Inflammatory macrophage treated with lipopolysaccharide for 1 hour (primary cell): ENCODE measurements around the gene MCU.
"Not testable (repeated sequence)": the region's sequence is repeated elsewhere in the genome, so short reads cannot be mapped to it uniquely, and the experiment has no call there.

Experiments used
- DNase-seq, 2 donors: peaks; one replicate each; pipeline ENCODE4 v3.0.0-alpha.2; 2020 to 2022

The MCU gene

DNA sequence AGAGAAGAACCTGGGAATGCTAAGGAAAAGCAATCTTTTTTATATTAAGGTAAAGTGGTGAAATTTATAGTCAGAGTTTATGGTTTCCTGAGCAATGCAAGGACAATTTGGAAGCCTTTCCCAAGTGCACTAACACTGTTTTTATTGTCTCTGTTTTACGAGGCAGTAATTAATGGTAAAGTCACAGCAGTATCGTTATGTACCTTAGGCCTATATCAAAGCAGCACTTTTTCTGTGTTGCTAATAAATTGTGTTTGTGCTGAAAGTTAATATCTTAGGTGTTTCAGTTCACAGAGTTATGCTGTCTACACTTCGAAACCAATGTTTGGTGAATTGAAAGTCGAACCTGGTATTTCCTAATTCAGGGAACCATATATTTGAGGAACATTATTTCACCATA, 220.8 kb downstream of the MCU start:
- no peak for DNase-seq

DNA sequence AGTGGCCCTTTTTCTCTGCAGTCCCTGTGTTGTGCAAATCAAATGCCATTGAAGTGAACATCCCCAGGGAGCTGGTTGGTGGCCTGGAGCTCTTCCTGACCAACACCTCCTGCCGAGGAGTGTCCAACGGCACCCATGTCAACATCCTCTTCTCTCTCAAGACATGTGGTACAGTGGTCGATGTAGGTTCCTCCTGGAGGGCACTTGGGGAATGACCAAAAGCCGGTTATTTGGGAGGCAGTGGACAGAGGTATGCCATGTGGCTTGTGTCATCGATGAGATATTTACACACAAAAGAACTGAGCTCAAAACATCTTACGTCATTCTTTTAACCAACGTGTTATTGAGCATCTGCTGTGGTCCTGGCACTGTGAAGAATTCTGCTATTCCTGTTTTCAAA, 221.3 kb downstream of the MCU start:
- DNase-seq = no peak

- not testable (repeated sequence) for DNase-seq
Measured at GRCh38 chr10:72917201-72917600, 225.3 kb downstream of the MCU start.

- DNase-seq = not testable (repeated sequence)
Measured at GRCh38 chr10:72917803-72918332, 225.9 kb downstream of the MCU start.

DNA sequence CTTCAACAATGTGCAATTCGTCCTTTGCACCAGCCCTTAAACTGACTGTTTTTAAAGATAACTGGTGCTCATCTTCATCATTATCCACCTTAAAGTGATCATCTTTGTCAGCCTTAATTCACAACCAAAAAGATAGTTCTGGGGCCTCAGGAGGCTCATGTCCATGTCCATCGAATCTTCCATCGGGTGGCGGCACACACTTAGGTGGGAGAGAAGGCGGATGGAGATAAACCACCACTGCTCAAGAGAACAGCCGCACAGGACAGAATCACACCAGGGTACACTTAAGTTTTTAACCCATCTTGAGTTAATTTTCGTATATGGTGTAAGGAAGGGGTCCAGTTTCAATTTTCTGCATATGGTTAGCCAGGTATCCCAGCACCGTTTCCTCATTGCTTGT, 226.4 kb downstream of the MCU start:
- no peak for DNase-seq

GRCh38 chr10:72921147-72921683, 229.3 kb downstream of the MCU start:
- not testable (repeated sequence) for DNase-seq

DNA sequence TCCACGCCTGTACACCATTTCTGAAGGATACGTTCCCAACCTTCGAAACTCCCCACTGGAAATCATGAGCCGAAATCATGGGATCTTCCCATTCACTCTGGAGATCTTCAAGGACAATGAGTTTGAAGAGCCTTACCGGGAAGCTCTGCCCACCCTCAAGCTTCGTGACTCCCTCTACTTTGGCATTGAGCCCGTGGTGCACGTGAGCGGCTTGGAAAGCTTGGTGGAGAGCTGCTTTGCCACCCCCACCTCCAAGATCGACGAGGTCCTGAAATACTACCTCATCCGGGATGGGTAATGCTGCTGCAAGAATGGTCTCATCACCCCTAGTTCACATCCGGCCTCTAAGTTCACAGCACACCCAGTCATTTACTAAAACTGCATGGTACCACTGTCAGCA, 232.4 kb downstream of the MCU start:
- no peak for DNase-seq

DNA sequence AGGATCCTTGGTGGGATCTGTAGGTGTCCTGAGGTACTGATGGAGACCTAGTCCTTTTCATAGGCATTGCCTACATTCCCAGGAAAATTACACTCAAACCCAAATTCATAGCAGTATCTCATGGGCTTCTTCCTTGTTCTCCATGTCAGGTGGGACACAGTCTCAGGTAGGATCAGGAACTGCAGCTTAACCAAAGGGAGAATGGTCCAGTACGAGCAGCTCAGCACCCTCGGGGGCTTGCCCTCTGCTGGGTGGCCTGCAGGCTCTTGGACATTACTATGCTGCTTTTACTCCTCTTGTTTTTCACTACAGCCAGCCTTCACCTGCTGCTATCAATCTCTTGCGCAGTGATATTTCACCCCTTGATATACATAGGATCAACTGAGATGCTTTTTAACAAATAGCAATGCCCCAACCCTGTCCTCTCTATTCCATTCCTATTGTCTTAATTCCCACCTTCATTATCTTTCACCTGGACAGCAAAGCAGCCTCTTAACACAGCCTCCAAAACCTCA, 234.1 kb downstream of the MCU start:
- DNase-seq = no peak

DNA sequence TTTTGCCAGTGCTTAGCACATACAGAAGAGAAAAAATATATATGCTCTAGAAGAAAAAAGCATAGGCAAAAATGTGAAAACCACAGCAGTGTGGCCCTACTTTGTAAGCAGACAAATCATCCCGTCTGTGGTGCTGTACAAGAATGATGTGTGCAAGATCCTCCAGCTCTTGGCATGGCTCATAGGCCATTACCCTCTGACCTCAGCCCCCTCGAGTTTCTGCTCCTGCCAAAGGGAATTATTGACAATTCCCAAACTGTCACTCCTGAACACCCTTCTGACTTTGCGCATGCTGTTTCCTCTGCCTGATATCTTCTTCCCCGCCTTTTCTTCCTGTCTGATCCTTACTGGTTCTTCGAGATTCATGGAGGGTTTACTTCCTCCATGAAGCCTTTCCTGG, 235.5 kb downstream of the MCU start:
- DNase-seq = no peak

GRCh38 chr10:72928798-72929197, 236.9 kb downstream of the MCU start:
- DNase-seq = no peak

- DNase-seq = no peak
Measured at GRCh38 chr10:72930276-72930675, 238.3 kb downstream of the MCU start.

DNA sequence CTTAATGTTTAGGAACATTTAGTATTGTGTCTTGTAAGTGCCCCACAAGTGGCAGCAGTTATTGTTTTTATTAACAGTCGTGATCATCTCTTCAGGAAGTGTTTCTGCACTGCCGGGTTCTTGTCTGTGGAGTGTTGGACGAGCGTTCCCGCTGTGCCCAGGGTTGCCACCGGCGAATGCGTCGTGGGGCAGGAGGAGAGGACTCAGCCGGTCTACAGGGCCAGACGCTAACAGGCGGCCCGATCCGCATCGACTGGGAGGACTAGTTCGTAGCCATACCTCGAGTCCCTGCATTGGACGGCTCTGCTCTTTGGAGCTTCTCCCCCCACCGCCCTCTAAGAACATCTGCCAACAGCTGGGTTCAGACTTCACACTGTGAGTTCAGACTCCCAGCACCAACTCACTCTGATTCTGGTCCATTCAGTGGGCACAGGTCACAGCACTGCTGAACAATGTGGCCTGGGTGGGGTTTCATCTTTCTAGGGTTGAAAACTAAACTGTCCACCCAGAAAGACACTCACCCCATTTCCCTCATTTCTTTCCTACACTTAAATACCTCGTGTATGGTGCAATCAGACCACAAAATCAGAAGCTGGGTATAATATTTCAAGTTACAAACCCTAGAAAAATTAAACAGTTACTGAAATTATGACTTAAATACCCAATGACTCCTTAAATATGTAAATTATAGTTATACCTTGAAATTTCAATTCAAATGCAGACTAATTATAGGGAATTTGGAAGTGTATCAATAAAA, 240.5 kb downstream of the MCU start:
- no peak for DNase-seq

DNA sequence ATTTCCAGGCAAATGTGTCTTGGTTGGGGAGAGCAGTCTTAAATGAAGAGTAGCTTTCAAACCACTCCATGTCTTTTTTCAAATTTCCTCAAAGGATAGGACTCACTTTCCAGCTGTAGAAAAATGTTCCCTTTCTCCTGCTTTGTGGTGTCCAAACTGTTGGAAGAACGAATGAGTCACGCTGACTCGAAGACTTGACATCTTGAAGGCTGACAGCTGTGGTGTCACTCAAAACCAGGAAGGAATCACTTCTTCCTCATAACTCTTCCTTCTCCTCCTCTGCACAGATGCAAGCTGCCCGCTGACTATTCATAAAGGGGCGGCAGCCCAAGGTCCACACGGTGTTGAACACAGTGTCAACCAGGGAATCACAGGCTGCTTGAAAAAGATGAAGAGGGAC, 243.4 kb downstream of the MCU start:
- peak; percentile 31 to 33 for DNase-seq
